Loucy (cell line): ENCODE measurements around the gene STX16.

Source experiments
- H2AFZ ChIP-seq: fragments of 200-600 bp; sonication (generic); 2 replicates; pipeline ENCODE4 v1.6.0; 2016; ENCODE audit warnings: antibody characterized with exemption, mild to moderate bottlenecking, low read length, moderate library complexity
- H3F3A ChIP-seq: fragments of 200-600 bp; 2 replicates; pipeline ENCODE4 v1.6.0; 2016; ENCODE audit warnings: antibody characterized with exemption, low read depth, mild to moderate bottlenecking
- H3K27me3 ChIP-seq: fragments of 200-600 bp; sonication (generic); 2 replicates; pipeline ENCODE4 v1.6.1; 2014; ENCODE audit warnings: low read length, mild to moderate bottlenecking; ENCODE audit not compliant: insufficient read depth, poor library complexity, severe bottlenecking
- H3K36me3 ChIP-seq: fragments of 200-600 bp; sonication (generic); 2 replicates; pipeline ENCODE4 v1.6.1; 2016; ENCODE audit warnings: low read length; ENCODE audit not compliant: insufficient read depth
- H3K4me1 ChIP-seq: fragments of 200-600 bp; sonication (generic); 2 replicates; pipeline ENCODE4 v1.5.1; 2014; ENCODE audit warnings: low read length, mild to moderate bottlenecking; ENCODE audit not compliant: insufficient read depth, poor library complexity, severe bottlenecking
- H3K4me2 ChIP-seq: fragments of 200-600 bp; sonication (generic); 2 replicates; pipeline ENCODE4 v1.6.0; 2014; ENCODE audit warnings: antibody characterized with exemption, low read length, low read depth, mild to moderate bottlenecking; ENCODE audit not compliant: poor library complexity, severe bottlenecking
- H3K4me3 ChIP-seq: fragments of 200-600 bp; sonication (generic); 2 replicates; pipeline ENCODE4 v1.5.1; 2014; ENCODE audit warnings: low read length, mild to moderate bottlenecking, mixed read lengths; ENCODE audit not compliant: poor library complexity, severe bottlenecking
- H3K79me2 ChIP-seq: fragments of 200-600 bp; sonication (generic); 2 replicates; pipeline ENCODE4 v1.6.1; 2014; ENCODE audit warnings: low read length; ENCODE audit not compliant: insufficient read depth
- H3K9ac ChIP-seq: fragments of 200-600 bp; sonication (generic); 2 replicates; pipeline ENCODE4 v1.6.0; 2014; ENCODE audit warnings: mild to moderate bottlenecking, low read depth, low read length, moderate library complexity; ENCODE audit not compliant: poor library complexity, severe bottlenecking
- H3K9me2 ChIP-seq: fragments of 200-600 bp; sonication (generic); replicated peaks from 2 replicates; pipeline ENCODE4 v1.6.1; 2016; ENCODE audit warnings: low read depth, low read length, mixed read lengths
- H3K9me3 ChIP-seq: fragments of 200-600 bp; sonication (generic); 2 replicates; pipeline ENCODE4 v1.6.1; 2014; ENCODE audit warnings: mild to moderate bottlenecking, antibody characterized with exemption, low read length, low read depth; ENCODE audit not compliant: insufficient read depth
- H4K20me1 ChIP-seq: fragments of 200-600 bp; sonication (generic); 2 replicates; pipeline ENCODE4 v1.6.0; 2014; ENCODE audit warnings: antibody characterized with exemption, low read length, mild to moderate bottlenecking; ENCODE audit not compliant: insufficient read depth, poor library complexity, severe bottlenecking
- CTCF ChIP-seq: fragments of 200-600 bp; sonication (generic); conservative IDR thresholded peaks from 2 replicates; pipeline ENCODE4 v1.5.1; 2014; ENCODE audit warnings: mild to moderate bottlenecking, antibody characterized with exemption, low read length
- EZH2phosphoT487 ChIP-seq: fragments of 200-600 bp; IDR thresholded peaks from 2 replicates; pipeline ENCODE4 v1.6.1; 2018; ENCODE audit warnings: antibody characterized with exemption, mild to moderate bottlenecking, moderate library complexity, borderline replicate concordance

Gene STX16

GRCh38 chr20:58616411-58616810 lies 34.7 kb upstream of the STX16 start:
- H3K9me2 ChIP-seq: no peaks in the 10 kb centered on the region
- TF ChIP-seq EZH2phosphoT487: no peak
- H3K79me2 ChIP-seq: no peaks in the 10 kb centered on the region

DNA sequence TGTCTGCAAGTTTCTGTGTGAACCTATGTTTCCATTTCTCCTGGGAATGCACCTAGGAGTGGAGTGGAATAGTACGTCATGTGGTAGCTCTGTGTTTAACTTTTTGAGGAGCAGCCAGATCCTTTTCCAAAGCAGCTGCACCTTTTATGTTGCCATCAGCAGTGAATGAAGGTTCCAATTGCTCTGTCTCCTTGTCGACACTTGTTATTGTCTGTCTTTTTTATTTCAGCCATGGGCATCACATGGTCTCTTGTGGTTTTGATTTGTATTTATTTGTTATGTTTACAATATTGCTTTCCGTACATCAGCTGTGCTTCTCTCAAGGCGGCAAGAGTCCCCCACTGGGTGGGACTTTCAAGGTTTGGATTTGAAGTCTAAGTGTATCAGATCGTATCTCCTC lies 33.9 kb upstream of the STX16 start:
- TF ChIP-seq EZH2phosphoT487: no peak
- TF ChIP-seq CTCF: no peak
- no peaks in the 10 kb centered on the region for H3K27me3 ChIP-seq
- H3F3A ChIP-seq: no peaks in the 10 kb centered on the region
- H3K9me3 ChIP-seq: no peaks in the 10 kb centered on the region
- no peaks in the 10 kb centered on the region for H3K36me3 ChIP-seq
- no peak overlapping the region for H2AFZ ChIP-seq
- no peaks in the 10 kb centered on the region for H3K79me2 ChIP-seq
- no peaks in the 10 kb centered on the region for H4K20me1 ChIP-seq
- H3K4me3 ChIP-seq: no peak overlapping the region
- no peak overlapping the region for H3K4me2 ChIP-seq
- no peaks in the 10 kb centered on the region for H3K4me1 ChIP-seq
- no peak overlapping the region for H3K9ac ChIP-seq
- H3K9me2 ChIP-seq: no peaks in the 10 kb centered on the region

More at GRCh38 chr20:58616411-58616810, 34.7 kb upstream of the STX16 start:
- H3K4me3 ChIP-seq: no peak overlapping the region
- H4K20me1 ChIP-seq: no peaks in the 10 kb centered on the region
- no peaks in the 10 kb centered on the region for H3K4me1 ChIP-seq
- no peak overlapping the region for H3K4me2 ChIP-seq
- no peak overlapping the region for H2AFZ ChIP-seq
- no peaks in the 10 kb centered on the region for H3K36me3 ChIP-seq
- H3K9ac ChIP-seq: no peak overlapping the region
- no peaks in the 10 kb centered on the region for H3K27me3 ChIP-seq
- no peaks in the 10 kb centered on the region for H3F3A ChIP-seq
- H3K9me3 ChIP-seq: no peaks in the 10 kb centered on the region

DNA sequence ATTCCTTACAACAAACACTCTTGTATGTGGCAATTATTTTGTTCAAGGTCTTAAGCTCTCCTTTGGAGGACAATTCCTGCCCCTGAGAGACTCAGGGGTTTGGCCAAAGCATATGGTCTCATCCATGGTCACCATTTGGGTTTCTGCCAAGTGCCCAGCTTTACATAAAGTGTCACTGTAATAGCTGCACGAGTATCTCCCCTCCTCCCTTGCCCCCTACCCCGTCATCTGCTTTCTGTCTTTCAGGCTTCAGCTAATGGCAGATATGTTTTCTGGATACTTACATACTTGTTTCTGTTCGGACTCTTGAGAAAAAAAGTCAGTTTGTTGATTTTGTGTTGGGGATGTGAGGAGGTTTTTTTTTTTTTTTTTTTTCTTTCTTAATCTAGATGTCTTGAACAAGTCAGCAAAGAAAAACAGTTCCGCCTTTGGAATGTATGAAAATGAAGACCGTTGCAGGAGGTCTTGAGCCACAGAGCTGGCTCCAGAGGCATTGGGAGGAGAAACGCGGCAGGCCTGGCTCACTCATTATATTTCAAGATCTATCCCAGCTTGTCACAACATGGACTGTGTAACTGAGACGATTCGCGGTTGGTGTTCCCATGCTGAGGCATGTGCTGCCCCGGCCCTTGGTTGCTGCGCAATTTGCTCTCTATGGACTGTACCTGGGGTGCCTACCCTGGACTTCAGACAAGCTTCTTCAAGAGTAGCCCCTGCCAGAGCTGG lies 32.6 kb upstream of the STX16 start:
- Histone ChIP-seq H2AFZ (no peak overlapping the region), H3K9ac (no peak overlapping the region)
- no peak for TF ChIP-seq EZH2phosphoT487
- no peak for TF ChIP-seq CTCF

More for the DNA sequence above, 32.6 kb upstream of the STX16 start:
- no peak overlapping the region for H3K4me2 ChIP-seq
- no peaks in the 10 kb centered on the region for H3K4me1 ChIP-seq
- no peak overlapping the region for H3K4me3 ChIP-seq
- no peaks in the 10 kb centered on the region for H3K9me3 ChIP-seq
- no peaks in the 10 kb centered on the region for H3K79me2 ChIP-seq
- H3K36me3 ChIP-seq: no peaks in the 10 kb centered on the region
- no peaks in the 10 kb centered on the region for H3K27me3 ChIP-seq
- H4K20me1 ChIP-seq: no peaks in the 10 kb centered on the region
- no peaks in the 10 kb centered on the region for H3K9me2 ChIP-seq
- H3F3A ChIP-seq: no peaks in the 10 kb centered on the region
